OCI-LY3 (cell line): ENCODE measurements around the gene PRDM16.

Experiments
- H2AFZ ChIP-seq: fragments of 200-600, 300-600 bp; shearing (Covaris generic); 2 replicates; pipeline ENCODE4 v1.6.0; 2014; ENCODE audit warnings: antibody characterized with exemption, low read depth, low read length
- H3K27ac ChIP-seq: fragments of 200-600, 300-600 bp; sonication (generic); 2 replicates; pipeline ENCODE4 v1.5.1; 2014; ENCODE audit warnings: mild to moderate bottlenecking, low read length, moderate library complexity, mixed read lengths
- H3K27me3 ChIP-seq: fragments of 200-600, 300-600 bp; sonication (generic); 2 replicates; pipeline ENCODE4 v1.6.1; 2014; ENCODE audit warnings: low read depth, low read length, mixed read lengths
- H3K36me3 ChIP-seq: fragments of 200-600, 300-600 bp; sonication (generic); replicated peaks from 2 replicates; pipeline ENCODE3; 2014; ENCODE audit warnings: low read depth, low read length, mixed read lengths
- H3K4me1 ChIP-seq: fragments of 300-600, 200-600 bp; sonication (generic); 2 replicates; pipeline ENCODE4 v1.6.1; 2014; ENCODE audit warnings: low read length, mixed read lengths
- H3K4me2 ChIP-seq: fragments of 200-600, 300-600 bp; sonication (generic); 2 replicates; pipeline ENCODE4 v1.6.1; 2014; ENCODE audit warnings: low read length, mixed read lengths
- H3K4me3 ChIP-seq: fragments of 300-600, 200-600 bp; sonication (generic); 2 replicates; pipeline ENCODE4 v1.5.1; 2014; ENCODE audit warnings: antibody characterized with exemption, mild to moderate bottlenecking, low read length, moderate library complexity
- H3K79me2 ChIP-seq: fragments of 300-600, 200-600 bp; shearing (Covaris generic); 2 replicates; pipeline ENCODE4 v1.6.1; 2014; ENCODE audit warnings: mild to moderate bottlenecking, low read length, mixed read lengths
- H3K9ac ChIP-seq: fragments of 300-600, 200-600 bp; shearing (Covaris generic); 2 replicates; pipeline ENCODE4 v1.6.0; 2014; ENCODE audit warnings: mild to moderate bottlenecking, low read length, moderate library complexity
- H3K9me3 ChIP-seq: fragments of 200-600, 300-600 bp; shearing (Covaris generic); 2 replicates; pipeline ENCODE4 v1.6.1; 2014; ENCODE audit warnings: low read length, mixed read lengths; ENCODE audit not compliant: insufficient read depth
- H4K20me1 ChIP-seq: fragments of 200-600, 300-600 bp; sonication (generic); 2 replicates; pipeline ENCODE4 v1.6.1; 2016; ENCODE audit warnings: low read length, mixed read lengths; ENCODE audit not compliant: insufficient read depth
- EZH2phosphoT487 ChIP-seq: fragments of 200-600 bp; shearing (Covaris generic); IDR thresholded peaks from 2 replicates; pipeline ENCODE4 v1.6.1; 2018; ENCODE audit warnings: antibody characterized with exemption, mixed run types, low read depth
- TF ChIP-seq, protein P1 (sequence below): fragments of 200-600, 300-600 bp; sonication (generic); IDR thresholded peaks from 2 replicates; pipeline ENCODE4 v1.5.1; 2014; ENCODE audit warnings: antibody characterized with exemption, low read length, low read depth

The PRDM16 gene

DNA sequence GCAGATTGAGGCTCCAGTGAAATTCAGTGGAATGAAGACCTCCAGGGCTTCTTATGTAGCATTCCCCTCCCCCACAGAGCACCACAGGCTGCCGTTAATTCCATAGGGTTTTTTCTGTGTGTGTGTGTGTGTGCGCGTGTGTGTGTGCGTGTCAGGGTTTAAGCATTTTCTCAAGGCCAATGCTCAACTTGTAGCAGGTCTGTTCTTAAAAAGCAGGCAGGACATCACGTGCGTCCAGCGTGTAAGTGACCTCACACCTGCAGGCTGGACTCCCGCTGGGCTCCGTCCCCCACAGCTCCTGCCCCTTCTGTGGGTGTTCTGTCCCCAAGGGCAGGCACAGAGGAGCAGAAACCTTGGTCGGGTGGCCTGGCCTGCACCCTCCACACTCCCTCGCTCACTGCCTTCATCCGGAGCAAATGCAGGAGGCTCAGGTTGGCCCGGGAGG, 5.3 kb downstream of the PRDM16 start:
- H2AFZ ChIP-seq = no peak overlapping the region
- no peaks in the 10 kb centered on the region for H3K27me3 ChIP-seq
- H4K20me1 ChIP-seq = no peaks in the 10 kb centered on the region
- H3K27ac ChIP-seq = no peak overlapping the region
- no peak overlapping the region for H3K4me2 ChIP-seq
- H3K9ac ChIP-seq = no peak overlapping the region
- H3K36me3 ChIP-seq = no peaks in the 10 kb centered on the region
- TF ChIP-seq EZH2phosphoT487 = no peak
- TF ChIP-seq, protein P1, sequence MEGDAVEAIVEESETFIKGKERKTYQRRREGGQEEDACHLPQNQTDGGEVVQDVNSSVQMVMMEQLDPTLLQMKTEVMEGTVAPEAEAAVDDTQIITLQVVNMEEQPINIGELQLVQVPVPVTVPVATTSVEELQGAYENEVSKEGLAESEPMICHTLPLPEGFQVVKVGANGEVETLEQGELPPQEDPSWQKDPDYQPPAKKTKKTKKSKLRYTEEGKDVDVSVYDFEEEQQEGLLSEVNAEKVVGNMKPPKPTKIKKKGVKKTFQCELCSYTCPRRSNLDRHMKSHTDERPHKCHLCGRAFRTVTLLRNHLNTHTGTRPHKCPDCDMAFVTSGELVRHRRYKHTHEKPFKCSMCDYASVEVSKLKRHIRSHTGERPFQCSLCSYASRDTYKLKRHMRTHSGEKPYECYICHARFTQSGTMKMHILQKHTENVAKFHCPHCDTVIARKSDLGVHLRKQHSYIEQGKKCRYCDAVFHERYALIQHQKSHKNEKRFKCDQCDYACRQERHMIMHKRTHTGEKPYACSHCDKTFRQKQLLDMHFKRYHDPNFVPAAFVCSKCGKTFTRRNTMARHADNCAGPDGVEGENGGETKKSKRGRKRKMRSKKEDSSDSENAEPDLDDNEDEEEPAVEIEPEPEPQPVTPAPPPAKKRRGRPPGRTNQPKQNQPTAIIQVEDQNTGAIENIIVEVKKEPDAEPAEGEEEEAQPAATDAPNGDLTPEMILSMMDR = no peak
- no peaks in the 10 kb centered on the region for H3K9me3 ChIP-seq
- H3K79me2 ChIP-seq = no peaks in the 10 kb centered on the region
- H3K4me3 ChIP-seq = no peak overlapping the region
- no peaks in the 10 kb centered on the region for H3K4me1 ChIP-seq

DNA sequence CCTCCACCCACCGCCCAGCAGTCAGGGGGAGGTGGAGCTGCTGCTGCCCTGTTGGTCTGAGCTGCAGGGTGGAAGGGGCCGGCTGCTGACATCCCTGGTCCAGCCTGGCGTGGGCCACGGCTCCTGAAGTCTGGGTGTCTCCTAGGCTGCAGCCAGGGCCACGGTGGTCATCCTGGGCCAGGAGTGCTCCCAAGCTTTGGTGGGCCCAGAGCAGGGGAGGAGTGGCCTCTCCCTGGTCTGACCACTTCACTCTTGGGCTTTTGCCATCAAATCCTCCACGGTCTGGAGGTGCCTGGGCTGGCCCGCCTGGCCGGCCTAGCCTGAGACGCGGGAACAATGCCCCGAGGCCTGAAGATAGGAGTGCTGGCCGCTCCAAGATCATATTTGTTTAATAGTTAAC, 5.8 kb downstream of the PRDM16 start:
- Histone ChIP-seq H3K4me3 (no peak overlapping the region), H3K36me3 (no peaks in the 10 kb centered on the region), H3K27ac (no peak overlapping the region), H3K27me3 (no peaks in the 10 kb centered on the region), H2AFZ (no peak overlapping the region), H3K4me2 (no peak overlapping the region), H3K9ac (no peak overlapping the region), H4K20me1 (no peaks in the 10 kb centered on the region), H3K4me1 (no peaks in the 10 kb centered on the region), H3K79me2 (no peaks in the 10 kb centered on the region), H3K9me3 (no peaks in the 10 kb centered on the region)
- TF ChIP-seq, protein P1 = no peak
- no peak for TF ChIP-seq EZH2phosphoT487

DNA sequence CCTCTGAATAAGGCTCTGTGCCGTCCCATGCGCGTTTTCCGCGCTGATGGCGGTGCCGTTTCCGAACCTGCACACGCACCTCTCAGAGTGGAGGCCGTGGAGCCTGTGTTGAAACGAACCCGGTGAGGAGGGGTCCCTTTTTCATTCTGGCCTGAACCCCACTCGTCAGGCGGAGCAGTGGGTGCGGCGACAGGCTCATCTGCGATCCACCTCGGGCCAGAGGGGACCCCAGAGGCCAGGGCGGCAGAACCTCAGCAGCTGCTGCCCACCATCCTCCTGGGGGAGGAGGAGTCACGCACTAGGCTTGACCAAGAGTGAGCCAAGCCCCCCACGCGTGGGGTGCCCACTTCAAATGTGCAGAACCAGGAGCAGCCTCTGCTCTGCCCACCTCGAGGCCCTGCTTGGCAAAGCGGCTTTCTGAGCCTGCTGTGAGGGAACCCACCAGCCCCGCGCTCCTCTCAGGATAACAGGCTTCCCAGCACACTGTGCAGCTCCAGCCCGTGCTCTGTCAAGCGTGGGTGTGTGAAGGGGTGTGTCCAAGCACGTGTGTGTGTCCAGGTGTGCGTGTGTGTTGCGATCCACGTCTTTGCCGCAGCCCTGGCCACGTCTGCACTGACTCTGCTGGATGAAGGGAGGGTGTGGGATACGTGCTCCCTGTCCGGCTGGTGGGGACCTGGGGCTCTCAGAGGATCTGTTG, 6.8 kb downstream of the PRDM16 start:
- H3K79me2 ChIP-seq = no peaks in the 10 kb centered on the region
- H3K9me3 ChIP-seq = no peaks in the 10 kb centered on the region
- H3K9ac ChIP-seq = no peak overlapping the region
- no peaks in the 10 kb centered on the region for H4K20me1 ChIP-seq
- H3K36me3 ChIP-seq = no peaks in the 10 kb centered on the region
- TF ChIP-seq EZH2phosphoT487 = no peak
- TF ChIP-seq, protein P1 = no peak
- no peaks in the 10 kb centered on the region for H3K4me1 ChIP-seq
- no peak overlapping the region for H3K27ac ChIP-seq
- H3K4me2 ChIP-seq = no peak overlapping the region
- H2AFZ ChIP-seq = no peak overlapping the region
- H3K4me3 ChIP-seq = no peak overlapping the region
- no peaks in the 10 kb centered on the region for H3K27me3 ChIP-seq

DNA sequence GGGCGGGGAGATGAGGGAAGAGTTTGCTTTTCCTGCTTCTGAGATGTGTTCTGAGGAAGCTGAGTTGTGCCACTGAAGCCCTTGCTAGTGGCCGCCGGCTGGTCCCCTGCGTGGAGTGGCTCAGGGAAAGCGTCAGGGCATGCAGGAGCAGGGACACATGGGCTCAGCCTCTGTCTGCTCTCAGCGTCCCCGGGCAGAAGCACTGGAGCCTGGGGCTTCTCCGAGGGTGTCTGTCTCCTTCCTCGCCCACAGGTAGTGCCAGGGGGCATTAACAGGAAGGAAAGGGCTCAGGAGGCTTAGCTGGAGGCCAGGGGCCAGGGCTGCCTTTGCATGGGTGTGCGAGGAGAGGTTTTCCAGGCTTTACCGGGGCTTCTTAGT, 7.3 kb downstream of the PRDM16 start:
- no peak overlapping the region for H3K9ac ChIP-seq
- TF ChIP-seq EZH2phosphoT487 = no peak
- TF ChIP-seq, protein P1 = no peak
- no peaks in the 10 kb centered on the region for H3K27me3 ChIP-seq
- H2AFZ ChIP-seq = no peak overlapping the region
- H3K4me3 ChIP-seq = no peak overlapping the region
- H3K27ac ChIP-seq = no peak overlapping the region
- H3K9me3 ChIP-seq = no peaks in the 10 kb centered on the region
- H4K20me1 ChIP-seq = no peaks in the 10 kb centered on the region
- no peak overlapping the region for H3K4me2 ChIP-seq
- no peaks in the 10 kb centered on the region for H3K36me3 ChIP-seq
- no peaks in the 10 kb centered on the region for H3K79me2 ChIP-seq
- no peaks in the 10 kb centered on the region for H3K4me1 ChIP-seq
